ENCODE data around the gene RFX3. TPM values are rescaled to one million over a fixed set of nuclear protein-coding genes. Genes with fewer than 3 reads are reported as not detected.

The RFX3 gene
- total RNA-seq, 2 donors from 2014 or later: 27.5 to 28.2 TPM

- H3K27me3 ChIP-seq (ENCODE audit: control insufficient read depth, insufficient read depth, low read length, poor library complexity, severe bottlenecking): no peaks in the 10 kb centered on the region
- H3K36me3 ChIP-seq (ENCODE audit: control insufficient read depth, insufficient read depth, low read length): no peaks in the 10 kb centered on the region
- Mint-ChIP-seq H3K4me1 (no peaks in the 10 kb centered on the region), H3K36me3 (ENCODE audit: low read depth) (no peaks in the 10 kb centered on the region), H3K9me3 (no peaks in the 10 kb centered on the region), H3K4me3 (no peak overlapping the region), H3K27me3 (ENCODE audit: insufficient read depth) (no peaks in the 10 kb centered on the region), H3K27ac (no peak overlapping the region)
- H3K9me3 ChIP-seq (ENCODE audit: control insufficient read depth, low read length): no peaks in the 10 kb centered on the region
- no peaks in the 10 kb centered on the region for H3K4me1 ChIP-seq (ENCODE audit: control insufficient read depth, insufficient read depth, low read length)
- no peak overlapping the region for H3K4me3 ChIP-seq (ENCODE audit: low read length)
- 87 to 89% methylated on average over 3 to 4 of the region's 4 CpGs for WGBS, 2 experiments (ENCODE audit: insufficient coverage in 1 of 2, insufficient read length in 1 of 2)
- no peak overlapping the region for H3K9ac ChIP-seq (ENCODE audit: extremely low read depth, low read length, poor library complexity, severe bottlenecking)
- TF ChIP-seq, protein P1, sequence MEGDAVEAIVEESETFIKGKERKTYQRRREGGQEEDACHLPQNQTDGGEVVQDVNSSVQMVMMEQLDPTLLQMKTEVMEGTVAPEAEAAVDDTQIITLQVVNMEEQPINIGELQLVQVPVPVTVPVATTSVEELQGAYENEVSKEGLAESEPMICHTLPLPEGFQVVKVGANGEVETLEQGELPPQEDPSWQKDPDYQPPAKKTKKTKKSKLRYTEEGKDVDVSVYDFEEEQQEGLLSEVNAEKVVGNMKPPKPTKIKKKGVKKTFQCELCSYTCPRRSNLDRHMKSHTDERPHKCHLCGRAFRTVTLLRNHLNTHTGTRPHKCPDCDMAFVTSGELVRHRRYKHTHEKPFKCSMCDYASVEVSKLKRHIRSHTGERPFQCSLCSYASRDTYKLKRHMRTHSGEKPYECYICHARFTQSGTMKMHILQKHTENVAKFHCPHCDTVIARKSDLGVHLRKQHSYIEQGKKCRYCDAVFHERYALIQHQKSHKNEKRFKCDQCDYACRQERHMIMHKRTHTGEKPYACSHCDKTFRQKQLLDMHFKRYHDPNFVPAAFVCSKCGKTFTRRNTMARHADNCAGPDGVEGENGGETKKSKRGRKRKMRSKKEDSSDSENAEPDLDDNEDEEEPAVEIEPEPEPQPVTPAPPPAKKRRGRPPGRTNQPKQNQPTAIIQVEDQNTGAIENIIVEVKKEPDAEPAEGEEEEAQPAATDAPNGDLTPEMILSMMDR (conservative IDR thresholded peaks at IDR 0.05): no peak
- DNase-seq: no peak
- H3K27ac ChIP-seq (ENCODE audit: low read depth, low read length): no peak overlapping the region
These were observed 332.0 kb downstream of the RFX3 start for GRCh38 chr9:3193791-3194190.

DNA sequence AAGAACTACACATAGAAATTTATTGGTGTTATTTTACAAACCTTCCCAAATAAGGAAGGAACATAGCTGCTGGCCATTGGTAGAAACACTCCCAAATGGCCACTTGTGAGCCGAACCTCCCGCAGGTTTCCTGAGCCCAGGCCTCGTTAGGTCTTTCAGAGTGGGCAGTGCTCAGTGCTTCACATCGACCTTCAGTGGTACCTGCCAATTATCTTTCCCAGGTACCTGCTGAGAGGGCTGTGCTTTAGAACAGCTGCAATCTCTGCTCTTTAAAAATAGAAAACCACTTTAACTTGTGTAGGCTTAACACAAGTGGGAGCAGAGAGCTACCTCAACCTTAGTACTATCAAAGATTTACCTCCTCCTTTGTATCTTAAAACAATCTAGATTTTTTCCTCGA lies 334.1 kb downstream of the RFX3 start:
- Histone ChIP-seq H3K9me3 (ENCODE audit: control insufficient read depth, low read length) (no peaks in the 10 kb centered on the region), H3K27me3 (ENCODE audit: control insufficient read depth, insufficient read depth, low read length, poor library complexity, severe bottlenecking) (no peaks in the 10 kb centered on the region), H3K27ac (ENCODE audit: low read depth, low read length) (no peak overlapping the region), H3K4me3 (ENCODE audit: low read length) (no peak overlapping the region), H3K9ac (ENCODE audit: extremely low read depth, low read length, poor library complexity, severe bottlenecking) (no peak overlapping the region), H3K36me3 (ENCODE audit: control insufficient read depth, insufficient read depth, low read length) (no peaks in the 10 kb centered on the region), H3K4me1 (ENCODE audit: control insufficient read depth, insufficient read depth, low read length) (no peaks in the 10 kb centered on the region)
- TF ChIP-seq, protein P1 (conservative IDR thresholded peaks at IDR 0.05): no peak
- H3K27me3 Mint-ChIP-seq (ENCODE audit: insufficient read depth): no peaks in the 10 kb centered on the region
- no peak overlapping the region for H3K4me3 Mint-ChIP-seq
- 86 to 87% methylated on average over 4 to 5 of the region's 5 CpGs for WGBS, 2 experiments (ENCODE audit: insufficient coverage in 1 of 2, insufficient read length in 1 of 2)
- DNase-seq: no peak
- H3K4me1 Mint-ChIP-seq: no peaks in the 10 kb centered on the region
- H3K9me3 Mint-ChIP-seq: no peaks in the 10 kb centered on the region
- H3K27ac Mint-ChIP-seq: no peak overlapping the region
- no peaks in the 10 kb centered on the region for H3K36me3 Mint-ChIP-seq (ENCODE audit: low read depth)

DNA sequence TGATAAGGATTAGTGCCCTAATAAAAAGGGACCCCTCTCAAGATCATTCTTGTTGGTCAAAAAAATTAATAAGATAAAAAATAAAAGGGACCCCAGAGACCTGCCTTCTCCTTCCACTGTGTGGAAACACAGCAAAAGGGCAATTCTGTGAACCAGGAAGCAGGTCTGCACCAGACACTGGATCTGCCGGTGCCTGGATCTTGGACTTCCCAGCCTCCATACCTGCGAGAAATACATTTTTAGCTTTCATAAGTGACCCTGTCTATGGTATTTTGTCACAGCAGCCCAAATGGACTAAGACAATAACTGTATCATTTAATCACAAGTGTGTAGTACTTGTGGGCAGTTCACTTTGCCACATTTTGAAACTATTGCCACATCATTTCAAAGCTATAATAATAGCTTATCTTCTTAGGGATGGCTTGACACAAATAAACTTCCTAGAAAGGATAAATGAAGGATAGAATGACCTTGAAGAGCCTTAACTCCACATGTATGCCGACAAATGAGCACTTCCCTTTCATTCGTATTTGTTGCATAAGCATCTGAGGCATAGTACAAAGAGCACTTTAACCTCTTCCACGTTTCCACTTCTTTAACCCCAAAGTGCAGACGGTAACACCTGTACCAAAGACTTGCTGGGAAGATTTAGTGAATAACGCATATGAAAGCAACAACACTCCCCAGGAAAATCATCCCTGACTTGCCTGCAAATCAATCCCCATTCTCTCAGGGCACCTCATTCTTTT lies 336.5 kb downstream of the RFX3 start:
- WGBS, 2 experiments (ENCODE audit: insufficient coverage in 1 of 2, insufficient read length in 1 of 2): 83 to 100% methylated on average over 4 to 7 of the region's 7 CpGs
- Mint-ChIP-seq H3K36me3 (ENCODE audit: low read depth) (no peaks in the 10 kb centered on the region), H3K4me3 (no peak overlapping the region), H3K27me3 (ENCODE audit: insufficient read depth) (peaks cover 1% of the 10 kb centered on the region), H3K4me1 (no peaks in the 10 kb centered on the region), H3K27ac (no peak overlapping the region), H3K9me3 (no peaks in the 10 kb centered on the region)
- TF ChIP-seq, protein P1 (conservative IDR thresholded peaks at IDR 0.05): no peak
- no peak for DNase-seq
- no peak overlapping the region for H3K9ac ChIP-seq (ENCODE audit: extremely low read depth, low read length, poor library complexity, severe bottlenecking)
- no peaks in the 10 kb centered on the region for H3K36me3 ChIP-seq (ENCODE audit: control insufficient read depth, insufficient read depth, low read length)
- no peaks in the 10 kb centered on the region for H3K9me3 ChIP-seq (ENCODE audit: control insufficient read depth, low read length)
- H3K27ac ChIP-seq (ENCODE audit: low read depth, low read length): no peak overlapping the region
- H3K4me3 ChIP-seq (ENCODE audit: low read length): no peak overlapping the region
- no peaks in the 10 kb centered on the region for H3K4me1 ChIP-seq (ENCODE audit: control insufficient read depth, insufficient read depth, low read length)
- H3K27me3 ChIP-seq (ENCODE audit: control insufficient read depth, insufficient read depth, low read length, poor library complexity, severe bottlenecking): no peaks in the 10 kb centered on the region
